HepG2 (cell line): ENCODE results near the gene ZNF254. TPM values are rescaled to one million over a fixed set of nuclear protein-coding genes. Genes with fewer than 3 reads are reported as not detected.
A peak's percentile ranks its signal among the peaks of the same experiment; 100 is the strongest.

ENCODE experiments used
- ATAC-seq: fragments of 200-7000 bp; cut with Tn5 transposase; 3 replicates; pipeline ENCODE4 v1.9.1; 2020; ENCODE audit warnings: mild to moderate bottlenecking, moderate library complexity
- BruUV-seq: library from RNA; stranded (reverse); fragments of 400-500 nt; replicated peaks from 2 replicates; lab custom pipeline; 2021; lab: Mats Ljungman, UMichigan
- CTCF ChIA-PET: fragments of 300-600 bp; formaldehyde crosslinking; extraction: SDS; loops from one replicate; lab custom pipeline; 2021; ENCODE audit warnings: low total read pairs, inconsistent platforms, low intra/inter-chr PET ratio; lab: Yijun Ruan, JAX
- POLR2A ChIA-PET: fragments of 350-600 bp; sonication (Branson Sonifier 250); formaldehyde crosslinking; loops from one replicate; lab custom pipeline; 2020; ENCODE audit warnings: antibody characterized with exemption, inconsistent platforms; lab: Yijun Ruan, JAX
- DNase-seq: peaks from one replicate; pipeline ENCODE4 v3.0.0-alpha.2; 2015; ENCODE audit warnings: low spot score
- FAIRE-seq: peaks from 3 replicates; lab custom pipeline; 2011; peaks lifted over from hg19 to GRCh38; lab: Jason Lieb, UNC
- H2AFZ ChIP-seq: one replicate; pipeline ENCODE4 v1.6.1; 2011; ENCODE audit warnings: low read length, inconsistent platforms
- H3K27ac ChIP-seq: fragments of 300-600 bp; 3 replicates; pipeline ENCODE4 v1.8.0; 2011; ENCODE audit warnings: mixed run types, mild to moderate bottlenecking, mixed read lengths, low read length, inconsistent platforms; ENCODE audit not compliant: insufficient read depth; ENCODE audit errors: extremely low read length
- H3K27me3 ChIP-seq, 2 experiments: fragments of 200-600 bp in 1 of 2; 2 replicates in 1 of 2; 3 replicates in 1 of 2; pipeline versions ENCODE4 v1.6.0 to v1.8.0; 2011; ENCODE audit warnings: low read length in 2 of 2, mild to moderate bottlenecking in 2 of 2, moderate library complexity in 2 of 2, inconsistent platforms in 1 of 2; ENCODE audit not compliant: insufficient read depth in 2 of 2, control insufficient read depth in 1 of 2
- H3K36me3 ChIP-seq, 2 experiments: fragments of 200-600 bp in 1 of 2; replicated peaks in 1 of 2; 2 replicates in 1 of 2; 3 replicates in 1 of 2; pipeline versions ENCODE4 v1.5.1 to v1.8.0; 2011; ENCODE audit warnings: low read length in 2 of 2, inconsistent platforms in 1 of 2; ENCODE audit not compliant: insufficient read depth in 2 of 2, control insufficient read depth in 1 of 2
- H3K4me1 ChIP-seq: 2 replicates; pipeline ENCODE4 v1.5.1; 2012; ENCODE audit warnings: low read length, inconsistent platforms; ENCODE audit not compliant: insufficient read depth
- H3K4me2 ChIP-seq: 2 replicates; pipeline ENCODE4 v1.6.0; 2011; ENCODE audit warnings: low read depth, low read length, inconsistent platforms
- H3K4me3 ChIP-seq, 3 experiments: fragments of 200-600 bp in 1 of 3; sonication (generic), shearing (Covaris generic) in 1 of 3; replicated peaks in 1 of 3; 2 replicates each; pipeline ENCODE4 v1.5.1; 2011 to 2016; ENCODE audit warnings: low read length in 3 of 3, inconsistent platforms in 2 of 3, low read depth in 2 of 3, mild to moderate bottlenecking in 2 of 3, control low read depth in 1 of 3, mixed read lengths in 1 of 3; ENCODE audit not compliant: insufficient read depth in 1 of 3
- H3K79me2 ChIP-seq: one replicate; pipeline ENCODE4 v1.6.1; 2011; ENCODE audit warnings: low read length, inconsistent platforms; ENCODE audit not compliant: insufficient read depth
- H3K9ac ChIP-seq: 2 replicates; pipeline ENCODE4 v1.6.0; 2011; ENCODE audit warnings: mild to moderate bottlenecking, low read depth, low read length, inconsistent platforms; ENCODE audit not compliant: insufficient read depth
- H3K9me3 ChIP-seq: 2 replicates; pipeline ENCODE4 v1.5.1; 2012; ENCODE audit warnings: mild to moderate bottlenecking, low read length
- H4K20me1 ChIP-seq: 2 replicates; pipeline ENCODE4 v1.6.0; 2011; ENCODE audit warnings: inconsistent platforms, mild to moderate bottlenecking, low read length, moderate library complexity; ENCODE audit not compliant: insufficient read depth
- IKZF1 ChIP-seq: fragments of 450-650 bp; IDR thresholded peaks from 2 replicates; pipeline ENCODE4 v1.7.1; 2016
- KMT2A ChIP-seq: sonication (generic); formaldehyde crosslinking; IDR thresholded peaks from 2 replicates; pipeline ENCODE4 v1.4.0; 2020; ENCODE audit warnings: missing genetic modification reagents
- RBM22 ChIP-seq: fragments of 200-400 bp; formaldehyde crosslinking; optimal IDR thresholded peaks from 2 replicates; pipeline ENCODE3; 2017; ENCODE audit warnings: mild to moderate bottlenecking, low read length, moderate library complexity
- ZBTB43 ChIP-seq: sonication (generic); formaldehyde crosslinking; conservative IDR thresholded peaks from 2 replicates; pipeline ENCODE4 v1.4.0; 2020; ENCODE audit warnings: missing genetic modification reagents
- ZHX2 ChIP-seq, 2 experiments: sonication (generic) in 1 of 2; formaldehyde crosslinking in 1 of 2; IDR thresholded peaks; 2 replicates each; pipeline versions ENCODE4 v1.6.1 to v1.9.0; 2014 to 2022; ENCODE audit warnings: antibody characterized with exemption in 1 of 2, borderline replicate concordance in 1 of 2, inconsistent platforms in 1 of 2, low read depth in 1 of 2, missing genetic modification reagents in 1 of 2
- ZNF274 ChIP-seq: sonication (generic); formaldehyde crosslinking; IDR thresholded peaks from 2 replicates; pipeline ENCODE4 v1.5.1; 2020; ENCODE audit warnings: mild to moderate bottlenecking, missing genetic modification reagents
- WGBS: methylation state at CpG from one replicate; pipeline ENCODE4 v1.1.6; 2017; ENCODE audit warnings: low lambda C conversion rate; 5-methylcytosine and 5-hydroxymethylcytosine counted together
- in situ Hi-C: cut with HindIII; loops from 2 replicates; pipeline ENCODE4 v1.10.0; 2017; ENCODE audit warnings: low pct_unique_long_range_greater_than_20kb; ENCODE audit not compliant: extremely low pct_ligation_motif_present
- intact Hi-C: fragments of 100-400 bp; cut with micrococcal nuclease; formaldehyde crosslinking; loops from one replicate; pipeline ENCODE4 v1.10.0; 2022; ENCODE audit not compliant: unreplicated experiment
- polyA plus RNA-seq, 8 experiments: library from polyadenylated mRNA; depleted of rRNA in 3 of 8; stranded (reverse) in 7 of 8; unstranded in 1 of 8; fragments of >200 nt; fragmentation: Illumina TruSeq in 4 of 8; extraction: Trizol in 4 of 8; gene quantifications; 2 replicates each; pipeline versions ENCODE4 v1.2.1 to v1.2.3, GENCODE V29; 2011 to 2016; ENCODE audit warnings: low read depth in 4 of 8, missing spikeins in 1 of 8, mixed read lengths in 1 of 8; ENCODE audit not compliant: insufficient read depth in 1 of 8
- total RNA-seq, 5 experiments: library from RNA; depleted of rRNA; stranded (reverse); fragments of >200 nt; fragmentation: Illumina TruSeq; extraction: Trizol; gene quantifications; 2 replicates each; pipeline ENCODE4 v1.2.3, GENCODE V29; 2016; ENCODE audit warnings: low read depth in 1 of 5
- TF ChIP-seq, protein P1 (sequence below): fragments of 450-650 bp; IDR thresholded peaks from 2 replicates; pipeline ENCODE4 v1.6.1; 2017; ENCODE audit warnings: mild to moderate bottlenecking

The ZNF254 gene
- total and polyA plus RNA-seq, 2 of the 13 experiments (the other 11 are each of a cell fraction or from before 2014, with no cell fraction given), result 2.6 to 4.6 TPM

DNA sequence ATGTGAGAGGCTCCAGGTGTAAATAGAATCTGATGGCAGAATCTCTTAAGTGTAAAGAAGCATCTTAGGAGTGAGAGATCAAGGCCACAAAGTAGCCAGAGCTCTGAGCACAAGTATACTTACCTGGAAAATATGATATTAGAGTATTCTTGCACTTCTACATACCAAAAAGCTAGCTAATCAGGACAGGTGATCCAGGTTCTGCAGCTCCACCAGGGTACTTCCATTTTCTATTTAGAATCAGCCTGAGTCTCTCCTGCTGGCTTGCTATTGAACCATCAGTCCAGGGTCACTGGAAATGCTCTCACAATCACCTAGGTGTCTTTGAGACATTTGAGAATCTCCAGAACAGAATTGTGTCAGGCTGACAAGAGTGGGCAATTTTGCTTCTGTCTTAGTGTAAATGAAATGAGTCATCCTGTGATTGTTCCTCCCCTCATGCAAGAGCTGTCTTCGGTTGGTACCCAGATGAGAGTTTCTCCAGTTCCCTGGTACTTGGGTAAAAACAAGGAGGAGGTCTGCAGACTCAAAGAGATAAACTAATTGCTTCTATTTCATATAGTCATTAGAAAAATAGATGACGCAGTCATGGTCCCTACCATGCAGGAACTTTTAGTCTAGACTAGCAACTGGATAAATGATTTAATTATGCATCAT, 14.6 kb downstream of the ZNF254 start:
- FAIRE-seq, result no peak
- no peaks in the 10 kb centered on the region for H3K4me1 ChIP-seq
- ATAC-seq, result no peak
- no TSS peak for BruUV-seq
- intact Hi-C loops, result no loop called here
- H3K27ac ChIP-seq, result no peak overlapping the region
- no peak for TF ChIP-seq KMT2A (CRISPR knock-in tag)
- peak; percentile 37 for TF ChIP-seq RBM22
- H3K9ac ChIP-seq, result no peak overlapping the region
- H3K9me3 ChIP-seq, result no peaks in the 10 kb centered on the region
- POLR2A ChIA-PET, result no interaction called here
- H3K4me2 ChIP-seq, result no peak overlapping the region
- no peak overlapping the region for H3K4me3 ChIP-seq
- DNase-seq, result no peak
- in situ Hi-C loops, result no loop called here
- CTCF ChIA-PET, result no interaction called here
- H4K20me1 ChIP-seq, result no peaks in the 10 kb centered on the region
- H3K79me2 ChIP-seq, result no peaks in the 10 kb centered on the region
- 0 out of 5 replicates have a peak, but pooled peaks cover 0 to 2% of the 10 kb centered on the region in 2 experiments for H3K36me3 ChIP-seq
- 91% methylated on average over 2 of the region's 2 CpGs for WGBS
- no peak overlapping the region for H2AFZ ChIP-seq
- H3K27me3 ChIP-seq, result no peaks in the 10 kb centered on the region

GRCh38 chr19:24127601-24128000, 40.6 kb downstream of the ZNF254 start:
- no peak overlapping the region for H3K4me2 ChIP-seq
- CTCF ChIA-PET, result no interaction called here
- no peaks in the 10 kb centered on the region for H4K20me1 ChIP-seq
- H3K36me3 ChIP-seq, result peaks cover 0 to 11% of the 10 kb centered on the region in 2 experiments; a peak in 1 of 5 replicates
- POLR2A ChIA-PET, result no interaction called here
- no peaks in the 10 kb centered on the region for H3K4me1 ChIP-seq
- intact Hi-C loops, result no loop called here
- ATAC-seq (no peak), FAIRE-seq (no peak), DNase-seq (no peak)
- H3K79me2 ChIP-seq, result no peaks in the 10 kb centered on the region
- H3K9me3 ChIP-seq, result peaks cover 75% of the 10 kb centered on the region
- in situ Hi-C loops, result no loop called here
- H2AFZ ChIP-seq, result no peak overlapping the region
- no peaks in the 10 kb centered on the region; a peak in 1 of 5 replicates for H3K27me3 ChIP-seq
- H3K4me3 ChIP-seq, result no peak overlapping the region
- no peak overlapping the region for H3K9ac ChIP-seq
- TSS peak; percentile 30 for BruUV-seq
- 100% methylated on average over 3 of the region's 3 CpGs for WGBS
- no peak overlapping the region for H3K27ac ChIP-seq
- TF ChIP-seq ZBTB43 (CRISPR knock-in tag) (no peak), IKZF1 (no peak), ZHX2 (IDR thresholded peaks at IDR 0.05; ENCODE audit: low read depth) (no peak), ZHX2 (CRISPR knock-in tag; IDR thresholded peaks at IDR 0.05; ENCODE audit: borderline replicate concordance) (no peak), ZNF274 (CRISPR knock-in tag) (peak; percentile 32; the same call in 1 of the 2 replicates)
- TF ChIP-seq, protein P1, sequence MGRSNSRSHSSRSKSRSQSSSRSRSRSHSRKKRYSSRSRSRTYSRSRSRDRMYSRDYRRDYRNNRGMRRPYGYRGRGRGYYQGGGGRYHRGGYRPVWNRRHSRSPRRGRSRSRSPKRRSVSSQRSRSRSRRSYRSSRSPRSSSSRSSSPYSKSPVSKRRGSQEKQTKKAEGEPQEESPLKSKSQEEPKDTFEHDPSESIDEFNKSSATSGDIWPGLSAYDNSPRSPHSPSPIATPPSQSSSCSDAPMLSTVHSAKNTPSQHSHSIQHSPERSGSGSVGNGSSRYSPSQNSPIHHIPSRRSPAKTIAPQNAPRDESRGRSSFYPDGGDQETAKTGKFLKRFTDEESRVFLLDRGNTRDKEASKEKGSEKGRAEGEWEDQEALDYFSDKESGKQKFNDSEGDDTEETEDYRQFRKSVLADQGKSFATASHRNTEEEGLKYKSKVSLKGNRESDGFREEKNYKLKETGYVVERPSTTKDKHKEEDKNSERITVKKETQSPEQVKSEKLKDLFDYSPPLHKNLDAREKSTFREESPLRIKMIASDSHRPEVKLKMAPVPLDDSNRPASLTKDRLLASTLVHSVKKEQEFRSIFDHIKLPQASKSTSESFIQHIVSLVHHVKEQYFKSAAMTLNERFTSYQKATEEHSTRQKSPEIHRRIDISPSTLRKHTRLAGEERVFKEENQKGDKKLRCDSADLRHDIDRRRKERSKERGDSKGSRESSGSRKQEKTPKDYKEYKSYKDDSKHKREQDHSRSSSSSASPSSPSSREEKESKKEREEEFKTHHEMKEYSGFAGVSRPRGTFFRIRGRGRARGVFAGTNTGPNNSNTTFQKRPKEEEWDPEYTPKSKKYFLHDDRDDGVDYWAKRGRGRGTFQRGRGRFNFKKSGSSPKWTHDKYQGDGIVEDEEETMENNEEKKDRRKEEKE, result no peak
